Measurements from ENCODE around the gene RBM33.

RBM33 gene

DNA sequence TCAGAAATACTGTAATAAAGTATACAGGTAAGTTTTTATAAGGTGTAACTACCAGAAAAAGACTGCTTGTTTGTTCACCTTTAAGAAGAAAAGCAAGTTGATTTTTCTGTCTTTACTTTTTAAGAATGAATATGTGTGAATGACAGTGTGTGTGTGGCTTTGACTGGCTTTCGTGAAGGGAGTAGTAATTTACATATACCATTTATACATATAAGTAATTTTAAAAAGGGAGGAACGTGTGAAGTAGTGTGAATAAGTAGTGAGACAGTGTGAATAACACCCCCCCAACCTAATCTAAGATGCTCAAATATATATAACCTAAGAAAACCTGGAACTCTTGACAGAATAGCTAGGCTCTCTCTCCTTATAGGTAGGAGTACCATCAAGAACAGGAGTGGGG, 33.2 kb downstream of the RBM33 start:
- Histone ChIP-seq H3K36me3 (replicated peaks) (peaks cover 9% of the 10 kb centered on the region), H3K27ac (no peak overlapping the region), H3K4me3 (ENCODE audit: low read depth, low read length) (no peak overlapping the region), H3K27me3 (replicated peaks) (no peaks in the 10 kb centered on the region)
- in situ Hi-C loops (cut with HindIII; ENCODE audit: low pct_ligation_motif_present, low sequenced_read_pairs) = no loop called here
- DNase-seq = no peak
- TF ChIP-seq, protein P1, sequence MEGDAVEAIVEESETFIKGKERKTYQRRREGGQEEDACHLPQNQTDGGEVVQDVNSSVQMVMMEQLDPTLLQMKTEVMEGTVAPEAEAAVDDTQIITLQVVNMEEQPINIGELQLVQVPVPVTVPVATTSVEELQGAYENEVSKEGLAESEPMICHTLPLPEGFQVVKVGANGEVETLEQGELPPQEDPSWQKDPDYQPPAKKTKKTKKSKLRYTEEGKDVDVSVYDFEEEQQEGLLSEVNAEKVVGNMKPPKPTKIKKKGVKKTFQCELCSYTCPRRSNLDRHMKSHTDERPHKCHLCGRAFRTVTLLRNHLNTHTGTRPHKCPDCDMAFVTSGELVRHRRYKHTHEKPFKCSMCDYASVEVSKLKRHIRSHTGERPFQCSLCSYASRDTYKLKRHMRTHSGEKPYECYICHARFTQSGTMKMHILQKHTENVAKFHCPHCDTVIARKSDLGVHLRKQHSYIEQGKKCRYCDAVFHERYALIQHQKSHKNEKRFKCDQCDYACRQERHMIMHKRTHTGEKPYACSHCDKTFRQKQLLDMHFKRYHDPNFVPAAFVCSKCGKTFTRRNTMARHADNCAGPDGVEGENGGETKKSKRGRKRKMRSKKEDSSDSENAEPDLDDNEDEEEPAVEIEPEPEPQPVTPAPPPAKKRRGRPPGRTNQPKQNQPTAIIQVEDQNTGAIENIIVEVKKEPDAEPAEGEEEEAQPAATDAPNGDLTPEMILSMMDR (IDR thresholded peaks at IDR 0.05; ENCODE audit: low read depth, low read length, missing control alignments) = no peak

DNA sequence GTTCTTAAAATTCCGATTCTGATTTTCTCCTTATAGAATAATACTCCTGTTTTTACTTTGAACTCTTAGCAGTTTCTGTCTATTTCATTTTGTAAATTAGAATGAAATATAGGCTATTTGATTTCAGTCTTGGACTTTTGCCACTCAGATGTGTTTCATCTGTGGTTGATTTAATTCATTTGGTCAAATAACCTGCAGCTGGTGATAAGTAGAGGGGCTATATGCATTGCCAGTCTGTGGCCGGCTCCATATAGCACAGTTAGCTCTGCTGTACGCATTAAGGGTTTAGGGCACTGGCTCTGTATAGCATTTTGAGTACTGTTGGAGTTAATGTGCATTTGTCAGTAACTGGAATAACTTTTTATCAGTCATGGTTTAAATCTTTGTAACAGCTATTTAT, 35.7 kb downstream of the RBM33 start:
- peaks cover 9% of the 10 kb centered on the region for H3K36me3 ChIP-seq (replicated peaks)
- H3K4me3 ChIP-seq (ENCODE audit: low read depth, low read length) = no peak overlapping the region
- no peaks in the 10 kb centered on the region for H3K27me3 ChIP-seq (replicated peaks)
- in situ Hi-C loops (cut with HindIII; ENCODE audit: low pct_ligation_motif_present, low sequenced_read_pairs) = no loop called here
- no peak overlapping the region for H3K27ac ChIP-seq
- TF ChIP-seq, protein P1 (IDR thresholded peaks at IDR 0.05; ENCODE audit: low read depth, low read length, missing control alignments) = no peak
- DNase-seq = no peak

DNA sequence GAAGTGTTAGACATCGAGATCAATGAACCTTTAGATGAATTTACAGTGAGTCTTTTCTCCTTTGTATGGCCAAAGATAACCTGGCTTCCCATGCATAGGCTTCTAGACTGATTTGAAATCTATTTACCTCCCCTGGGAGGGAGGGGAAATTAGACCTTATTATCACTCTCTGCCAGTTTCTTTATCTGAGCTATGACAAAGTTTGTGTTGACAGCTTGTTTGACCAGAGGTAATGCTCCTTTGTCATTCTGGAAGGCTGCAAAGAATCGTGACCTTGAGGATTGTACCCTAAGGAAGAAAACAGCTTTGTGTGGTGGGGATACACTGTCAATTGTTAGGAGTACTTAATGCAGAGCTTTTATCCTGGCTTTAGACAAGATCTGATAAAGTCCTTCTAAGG, 36.4 kb downstream of the RBM33 start:
- Histone ChIP-seq H3K27me3 (replicated peaks) (no peaks in the 10 kb centered on the region), H3K36me3 (replicated peaks) (peaks cover 9% of the 10 kb centered on the region), H3K27ac (no peak overlapping the region), H3K4me3 (ENCODE audit: low read depth, low read length) (no peak overlapping the region)
- DNase-seq = no peak
- TF ChIP-seq, protein P1 (IDR thresholded peaks at IDR 0.05; ENCODE audit: low read depth, low read length, missing control alignments) = no peak
- in situ Hi-C loops (cut with HindIII; ENCODE audit: low pct_ligation_motif_present, low sequenced_read_pairs) = no loop called here

DNA sequence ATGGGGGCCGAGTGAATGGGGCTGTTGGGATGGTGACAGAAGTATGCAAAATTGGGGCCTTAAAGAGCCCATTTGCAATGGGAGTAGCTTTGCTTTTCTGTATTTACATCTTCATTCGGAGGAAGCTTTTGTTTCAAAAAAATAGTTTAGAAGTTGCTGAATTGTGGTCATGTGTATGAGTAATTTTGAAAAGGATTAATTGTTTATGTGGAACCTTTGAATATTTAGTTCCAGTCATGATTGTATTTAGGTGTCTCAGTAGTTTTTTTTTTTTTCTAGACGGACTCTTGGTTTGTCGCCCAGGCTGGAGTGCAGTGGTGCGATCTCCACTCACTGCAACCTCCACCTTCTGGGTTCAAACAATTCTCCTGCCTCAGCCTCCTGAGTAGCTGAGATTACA, 37.2 kb downstream of the RBM33 start:
- no peaks in the 10 kb centered on the region for H3K27me3 ChIP-seq (replicated peaks)
- H3K27ac ChIP-seq = no peak overlapping the region
- in situ Hi-C loops (cut with HindIII; ENCODE audit: low pct_ligation_motif_present, low sequenced_read_pairs) = no loop called here
- no peak overlapping the region for H3K4me3 ChIP-seq (ENCODE audit: low read depth, low read length)
- TF ChIP-seq, protein P1 (IDR thresholded peaks at IDR 0.05; ENCODE audit: low read depth, low read length, missing control alignments) = no peak
- no peak for DNase-seq
- peaks cover 13% of the 10 kb centered on the region for H3K36me3 ChIP-seq (replicated peaks)

DNA sequence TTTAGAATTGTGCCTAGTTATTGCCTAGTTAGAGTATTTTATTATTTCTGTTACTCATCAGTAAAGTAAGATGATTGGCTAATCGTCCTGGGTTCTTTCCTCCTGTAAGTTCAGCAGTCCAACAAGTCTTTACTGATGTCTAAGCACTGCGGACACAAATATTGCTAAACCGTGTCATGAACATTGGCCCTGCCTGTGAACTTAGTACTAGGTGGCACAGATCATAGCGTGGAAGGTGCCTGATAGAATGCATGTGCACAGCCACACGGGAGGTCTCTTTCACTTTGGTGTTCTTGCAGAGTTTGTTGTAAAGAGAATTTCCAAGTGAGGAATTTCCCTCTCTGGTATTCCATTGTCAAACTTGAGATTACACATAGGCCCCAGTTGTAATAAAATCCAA, 38.0 kb downstream of the RBM33 start:
- no peak overlapping the region for H3K4me3 ChIP-seq (ENCODE audit: low read depth, low read length)
- peaks cover 13% of the 10 kb centered on the region for H3K36me3 ChIP-seq (replicated peaks)
- in situ Hi-C loops (cut with HindIII; ENCODE audit: low pct_ligation_motif_present, low sequenced_read_pairs) = no loop called here
- TF ChIP-seq, protein P1 (IDR thresholded peaks at IDR 0.05; ENCODE audit: low read depth, low read length, missing control alignments) = no peak
- no peak for DNase-seq
- H3K27ac ChIP-seq = no peak overlapping the region
- H3K27me3 ChIP-seq (replicated peaks) = no peaks in the 10 kb centered on the region

DNA sequence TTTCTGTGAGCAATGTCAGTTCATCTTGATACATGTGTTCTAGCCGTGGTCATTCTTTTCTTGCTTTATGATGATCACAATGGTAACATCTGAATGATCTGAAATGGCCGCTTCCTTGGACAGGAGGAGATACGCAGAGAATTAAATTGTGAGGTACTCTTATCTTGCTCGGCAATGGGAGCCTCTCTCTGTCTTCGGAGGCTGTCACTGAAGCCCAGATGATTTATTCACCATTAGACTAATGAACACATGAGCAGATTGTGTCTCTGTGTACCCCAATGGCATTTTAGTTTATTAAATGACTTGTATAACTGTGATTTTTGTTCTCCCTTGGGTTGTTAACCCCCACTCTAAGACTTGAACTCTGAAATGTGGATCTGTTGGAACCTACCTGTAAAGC, 38.6 kb downstream of the RBM33 start:
- H3K36me3 ChIP-seq (replicated peaks) = peaks cover 13% of the 10 kb centered on the region

More for the DNA sequence above, 38.6 kb downstream of the RBM33 start:
- H3K4me3 ChIP-seq (ENCODE audit: low read depth, low read length) = no peak overlapping the region
- no peak for DNase-seq
- in situ Hi-C loops (cut with HindIII; ENCODE audit: low pct_ligation_motif_present, low sequenced_read_pairs) = no loop called here
- TF ChIP-seq, protein P1 (IDR thresholded peaks at IDR 0.05; ENCODE audit: low read depth, low read length, missing control alignments) = no peak
- H3K27me3 ChIP-seq (replicated peaks) = no peaks in the 10 kb centered on the region
- no peak overlapping the region for H3K27ac ChIP-seq
